Liver (tissue), 9 donors: ENCODE measurements around the gene SBF2. TPM values are rescaled to one million over a fixed set of nuclear protein-coding genes. Genes with fewer than 3 reads are reported as not detected.

Experiments
- DNase-seq: peaks from one replicate; pipeline ENCODE4 v3.0.0-alpha.2; 2017; ENCODE audit warnings: low spot score
- H3K27ac ChIP-seq, 2 donors: one replicate each; pipeline ENCODE4 v1.7.0; 2013; ENCODE audit warnings: inconsistent platforms in 2 of 2, low read length in 2 of 2, control low read depth in 1 of 2, low read depth in 1 of 2, mild to moderate bottlenecking in 1 of 2
- H3K27me3 ChIP-seq, 4 donors: one replicate each; pipeline versions ENCODE4 v1.6.1 to v1.7.0; 2013; ENCODE audit warnings: low read length in 3 of 4, inconsistent platforms in 1 of 4, mild to moderate bottlenecking in 1 of 4, moderate library complexity in 1 of 4; ENCODE audit not compliant: control insufficient read depth in 4 of 4, insufficient read depth in 4 of 4
- H3K36me3 ChIP-seq, 4 donors: one replicate each; pipeline versions ENCODE4 v1.6.1 to v1.7.0; 2013; ENCODE audit warnings: low read length in 3 of 4, mild to moderate bottlenecking in 3 of 4, low read depth in 1 of 4, moderate library complexity in 1 of 4; ENCODE audit not compliant: control insufficient read depth in 4 of 4, insufficient read depth in 3 of 4
- H3K4me1 ChIP-seq, 4 donors: one replicate each; pipeline versions ENCODE4 v1.6.1 to v1.7.0; 2013; ENCODE audit warnings: low read length in 3 of 4, mild to moderate bottlenecking in 3 of 4, moderate library complexity in 1 of 4; ENCODE audit not compliant: control insufficient read depth in 4 of 4, insufficient read depth in 4 of 4
- H3K4me3 ChIP-seq, 3 donors: one replicate each; pipeline versions ENCODE4 v1.6.1 to v1.7.0; 2013; ENCODE audit warnings: low read length in 3 of 3, control low read depth in 1 of 3, low read depth in 1 of 3, mild to moderate bottlenecking in 1 of 3
- H3K9ac ChIP-seq, 2 donors: one replicate each; pipeline ENCODE4 v1.7.0; 2013; ENCODE audit warnings: low read length in 2 of 2, mild to moderate bottlenecking in 2 of 2, moderate library complexity in 2 of 2, control low read depth in 1 of 2, low read depth in 1 of 2
- H3K9me3 ChIP-seq, 4 donors: one replicate each; pipeline versions ENCODE4 v1.6.1 to v1.7.0; 2013; ENCODE audit warnings: low read length in 3 of 4; ENCODE audit not compliant: control insufficient read depth in 4 of 4
- ATF3 ChIP-seq: IDR thresholded peaks from 2 replicates; pipeline ENCODE4 v1.6.1; 2016; ENCODE audit warnings: antibody characterized with exemption
- CTCF ChIP-seq: fragments of 150-350 bp; IDR thresholded peaks from 2 replicates; pipeline ENCODE4 v1.5.1; 2017; ENCODE audit warnings: improper control_type of control experiment, low read depth, low read length; ENCODE audit not compliant: missing input control
- EGR1 ChIP-seq, 2 donors: IDR thresholded peaks; 2 replicates each; pipeline ENCODE4 v1.6.1; 2016 to 2018; ENCODE audit warnings: antibody characterized with exemption in 2 of 2, low read depth in 2 of 2
- FOXA1 ChIP-seq: IDR thresholded peaks from 2 replicates; pipeline ENCODE4 v1.6.1; 2016; ENCODE audit warnings: antibody characterized with exemption
- FOXA2 ChIP-seq: IDR thresholded peaks from 2 replicates; pipeline ENCODE4 v1.6.1; 2016; ENCODE audit warnings: antibody characterized with exemption
- GABPA ChIP-seq, 2 donors: IDR thresholded peaks in 1 of 2; conservative IDR thresholded peaks in 1 of 2; 2 replicates each; pipeline ENCODE4 v1.6.1; 2016; ENCODE audit warnings: antibody characterized with exemption in 2 of 2, mild to moderate bottlenecking in 1 of 2, moderate library complexity in 1 of 2
- HNF4A ChIP-seq, 2 donors: conservative IDR thresholded peaks; 2 replicates each; pipeline ENCODE4 v1.6.1; 2016; ENCODE audit warnings: antibody characterized with exemption in 2 of 2, mild to moderate bottlenecking in 2 of 2
- HNF4G ChIP-seq: IDR thresholded peaks from 2 replicates; pipeline ENCODE4 v1.6.1; 2016; ENCODE audit warnings: antibody characterized with exemption
- JUND ChIP-seq, 2 donors: IDR thresholded peaks; 2 replicates each; pipeline ENCODE4 v1.6.1; 2016; ENCODE audit warnings: antibody characterized with exemption in 2 of 2
- NR2F2 ChIP-seq: IDR thresholded peaks from 2 replicates; pipeline ENCODE4 v1.6.1; 2016; ENCODE audit warnings: antibody characterized with exemption
- RAD21 ChIP-seq, 2 donors: IDR thresholded peaks; 2 replicates each; pipeline ENCODE4 v1.6.1; 2016; ENCODE audit warnings: antibody characterized with exemption in 2 of 2, mild to moderate bottlenecking in 2 of 2
- SP1 ChIP-seq: IDR thresholded peaks from 2 replicates; pipeline ENCODE4 v1.6.1; 2018; ENCODE audit warnings: antibody characterized with exemption, mild to moderate bottlenecking
- TAF1 ChIP-seq: conservative IDR thresholded peaks from 2 replicates; pipeline ENCODE4 v1.6.1; 2016; ENCODE audit warnings: antibody characterized with exemption, mild to moderate bottlenecking
- YY1 ChIP-seq: IDR thresholded peaks from 2 replicates; pipeline ENCODE4 v1.6.1; 2016; ENCODE audit warnings: antibody characterized with exemption, mild to moderate bottlenecking
- ZBTB33 ChIP-seq: IDR thresholded peaks from 2 replicates; pipeline ENCODE4 v1.6.1; 2016; ENCODE audit warnings: antibody characterized with exemption
- WGBS: extraction: QIAGEN DNeasy Blood & Tissue Kit; methylation state at CpG from one replicate; pipeline ENCODE4 v1.1.7; 2013; 5-methylcytosine and 5-hydroxymethylcytosine counted together
- polyA plus RNA-seq, 2 donors: library from polyadenylated mRNA; stranded (reverse) in 1 of 2; unstranded in 1 of 2; fragments of 200-250 nt in 1 of 2; fragments of >200 nt in 1 of 2; fragmentation: Nextera tagmentation in 1 of 2; extraction: Ambion mirVana in 1 of 2; gene quantifications; one replicate each; pipeline versions ENCODE4 v1.2.1 to v1.2.3, GENCODE V29; 2013 to 2015
- total RNA-seq, 2 donors: library from RNA; depleted of rRNA; stranded (reverse); fragments of >200 nt; gene quantifications; one replicate each; pipeline ENCODE4 v1.2.3, GENCODE V29; 2014
- TF ChIP-seq, protein P1 (sequence below): IDR thresholded peaks from 2 replicates; pipeline ENCODE4 v1.6.1; 2016; ENCODE audit warnings: antibody characterized with exemption, mild to moderate bottlenecking
- donor health status: healthy.
- donor health status: healthy.
- donor health status: healthy.
- donor health status: healthy.
- donor health status: healthy.

SBF2 gene
- total and polyA plus RNA-seq, 4 donors, result 7.5 to 31.3 (median 14.7) TPM

DNA sequence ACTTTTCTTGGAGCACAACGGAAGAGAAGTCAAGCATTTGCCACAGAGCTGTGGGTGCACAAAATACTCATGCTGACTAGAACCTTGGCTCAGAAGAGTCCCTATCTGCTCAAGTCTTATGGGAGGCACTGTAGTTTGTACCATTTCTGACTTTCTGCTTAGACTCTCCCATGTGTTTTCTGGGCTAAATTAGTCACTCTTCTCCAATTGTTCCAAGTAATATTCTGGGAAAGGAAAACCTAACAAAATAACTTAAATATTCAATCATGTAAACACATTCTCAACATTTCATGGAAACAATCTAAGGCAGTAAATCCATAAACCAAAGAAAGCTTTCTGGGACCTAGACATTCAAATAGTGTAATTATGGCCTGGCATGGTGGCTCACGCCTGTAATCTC, 409.4 kb downstream of the SBF2 start:
- Histone ChIP-seq H3K27ac (no peak overlapping the region), H3K4me1 (no peaks in the 10 kb centered on the region), H3K9ac (no peak overlapping the region), H3K9me3 (no peaks in the 10 kb centered on the region), H3K27me3 (no peaks in the 10 kb centered on the region), H3K36me3 (peaks cover 0 to 2% (median 0%) of the 10 kb centered on the region in 4 donors), H3K4me3 (no peak overlapping the region)
- WGBS, result 95% methylated on average over 2 of the region's 2 CpGs
- no peak for DNase-seq
- TF ChIP-seq CTCF (no peak), HNF4G (no peak), FOXA2 (no peak), RAD21 (IDR thresholded peaks at IDR 0.05) (no peak), GABPA (IDR thresholded peaks at IDR 0.05 in 1 of 2, conservative IDR thresholded peaks at IDR 0.05 in 1 of 2) (no peak), TAF1 (no peak), YY1 (no peak), FOXA1 (no peak), NR2F2 (no peak), SP1 (no peak), EGR1 (IDR thresholded peaks at IDR 0.05; ENCODE audit: low read depth in 2 of 2) (no peak), JUND (IDR thresholded peaks at IDR 0.05) (no peak), ZBTB33 (no peak), ATF3 (no peak), HNF4A (conservative IDR thresholded peaks at IDR 0.05) (no peak)
- TF ChIP-seq, protein P1, sequence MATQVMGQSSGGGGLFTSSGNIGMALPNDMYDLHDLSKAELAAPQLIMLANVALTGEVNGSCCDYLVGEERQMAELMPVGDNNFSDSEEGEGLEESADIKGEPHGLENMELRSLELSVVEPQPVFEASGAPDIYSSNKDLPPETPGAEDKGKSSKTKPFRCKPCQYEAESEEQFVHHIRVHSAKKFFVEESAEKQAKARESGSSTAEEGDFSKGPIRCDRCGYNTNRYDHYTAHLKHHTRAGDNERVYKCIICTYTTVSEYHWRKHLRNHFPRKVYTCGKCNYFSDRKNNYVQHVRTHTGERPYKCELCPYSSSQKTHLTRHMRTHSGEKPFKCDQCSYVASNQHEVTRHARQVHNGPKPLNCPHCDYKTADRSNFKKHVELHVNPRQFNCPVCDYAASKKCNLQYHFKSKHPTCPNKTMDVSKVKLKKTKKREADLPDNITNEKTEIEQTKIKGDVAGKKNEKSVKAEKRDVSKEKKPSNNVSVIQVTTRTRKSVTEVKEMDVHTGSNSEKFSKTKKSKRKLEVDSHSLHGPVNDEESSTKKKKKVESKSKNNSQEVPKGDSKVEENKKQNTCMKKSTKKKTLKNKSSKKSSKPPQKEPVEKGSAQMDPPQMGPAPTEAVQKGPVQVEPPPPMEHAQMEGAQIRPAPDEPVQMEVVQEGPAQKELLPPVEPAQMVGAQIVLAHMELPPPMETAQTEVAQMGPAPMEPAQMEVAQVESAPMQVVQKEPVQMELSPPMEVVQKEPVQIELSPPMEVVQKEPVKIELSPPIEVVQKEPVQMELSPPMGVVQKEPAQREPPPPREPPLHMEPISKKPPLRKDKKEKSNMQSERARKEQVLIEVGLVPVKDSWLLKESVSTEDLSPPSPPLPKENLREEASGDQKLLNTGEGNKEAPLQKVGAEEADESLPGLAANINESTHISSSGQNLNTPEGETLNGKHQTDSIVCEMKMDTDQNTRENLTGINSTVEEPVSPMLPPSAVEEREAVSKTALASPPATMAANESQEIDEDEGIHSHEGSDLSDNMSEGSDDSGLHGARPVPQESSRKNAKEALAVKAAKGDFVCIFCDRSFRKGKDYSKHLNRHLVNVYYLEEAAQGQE, result no peak

DNA sequence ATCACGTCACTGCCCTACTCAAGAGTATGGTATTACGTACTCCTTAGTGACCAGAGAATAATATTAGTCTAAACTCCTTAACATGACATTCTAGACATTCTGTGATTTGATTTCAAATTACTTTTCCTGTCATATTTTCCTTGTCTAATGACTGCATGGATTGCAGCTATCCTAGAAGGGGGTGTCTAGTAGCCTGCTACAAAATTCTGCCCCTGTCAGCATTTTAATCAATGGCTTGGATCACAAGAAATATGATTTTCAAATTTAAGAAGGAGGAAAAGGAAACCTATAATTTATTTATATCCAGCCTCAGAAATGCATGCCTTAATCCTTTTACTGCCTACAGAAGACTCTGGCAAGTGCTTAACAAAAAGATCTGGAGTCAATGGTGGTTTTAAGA, 413.4 kb downstream of the SBF2 start:
- Histone ChIP-seq H3K9ac (no peak overlapping the region), H3K9me3 (no peaks in the 10 kb centered on the region), H3K4me1 (peaks cover 0 to 2% (median 0%) of the 10 kb centered on the region in 4 donors), H3K27me3 (no peaks in the 10 kb centered on the region), H3K27ac (no peak overlapping the region), H3K36me3 (no peaks in the 10 kb centered on the region), H3K4me3 (no peak overlapping the region)
- TF ChIP-seq YY1, result no peak
- TF ChIP-seq TAF1, result no peak
- no peak for TF ChIP-seq HNF4A (conservative IDR thresholded peaks at IDR 0.05)
- 97% methylated on average over 2 of the region's 2 CpGs for WGBS
- no peak for DNase-seq
